Activated naive CD4-positive, alpha-beta T cell treated with anti-CD3 and anti-CD28 coated beads, Interleukin-2, amount 50 U/mL, for 24 hours (primary cell): ENCODE data around the gene PPP1R9A.

Source experiments
- H3K27ac Mint-ChIP-seq: one replicate; pipeline ENCODE4 v1.8.0; 2021; ENCODE audit warnings: mild to moderate bottlenecking, mixed read lengths
- H3K27me3 Mint-ChIP-seq: one replicate; pipeline ENCODE4 v1.8.0; 2021; ENCODE audit warnings: mixed read lengths
- H3K36me3 Mint-ChIP-seq: one replicate; pipeline ENCODE4 v1.8.0; 2021; ENCODE audit warnings: mixed read lengths
- H3K4me1 Mint-ChIP-seq: one replicate; pipeline ENCODE4 v1.8.0; 2021; ENCODE audit warnings: mixed read lengths
- H3K4me3 Mint-ChIP-seq: one replicate; pipeline ENCODE4 v1.8.0; 2021; ENCODE audit warnings: mild to moderate bottlenecking, mixed read lengths
- H3K9me3 Mint-ChIP-seq: one replicate; pipeline ENCODE4 v1.8.0; 2021; ENCODE audit warnings: mixed read lengths

Gene PPP1R9A

DNA sequence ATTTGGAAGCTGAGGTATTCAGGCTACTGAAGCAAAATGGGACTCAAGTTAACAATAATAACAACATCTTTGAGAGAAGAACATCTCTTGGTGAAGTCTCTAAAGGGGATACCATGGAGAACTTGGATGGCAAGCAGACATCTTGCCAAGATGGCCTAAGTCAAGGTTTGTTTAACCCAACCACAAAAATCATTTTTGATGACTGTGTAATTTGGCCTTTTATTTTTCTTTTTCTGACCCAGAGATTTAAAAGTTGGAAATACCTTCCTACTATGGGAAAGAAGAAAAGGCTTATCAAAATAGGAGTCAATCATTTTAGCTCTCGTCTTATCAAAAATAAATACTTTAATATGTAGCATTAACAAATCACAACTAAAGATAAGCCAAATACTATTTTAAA, 344.6 kb downstream of the PPP1R9A start:
- Mint-ChIP-seq H3K4me1 (no peaks in the 10 kb centered on the region), H3K4me3 (no peak overlapping the region), H3K27me3 (peaks cover 6% of the 10 kb centered on the region), H3K27ac (no peak overlapping the region), H3K9me3 (no peaks in the 10 kb centered on the region), H3K36me3 (no peaks in the 10 kb centered on the region)

DNA sequence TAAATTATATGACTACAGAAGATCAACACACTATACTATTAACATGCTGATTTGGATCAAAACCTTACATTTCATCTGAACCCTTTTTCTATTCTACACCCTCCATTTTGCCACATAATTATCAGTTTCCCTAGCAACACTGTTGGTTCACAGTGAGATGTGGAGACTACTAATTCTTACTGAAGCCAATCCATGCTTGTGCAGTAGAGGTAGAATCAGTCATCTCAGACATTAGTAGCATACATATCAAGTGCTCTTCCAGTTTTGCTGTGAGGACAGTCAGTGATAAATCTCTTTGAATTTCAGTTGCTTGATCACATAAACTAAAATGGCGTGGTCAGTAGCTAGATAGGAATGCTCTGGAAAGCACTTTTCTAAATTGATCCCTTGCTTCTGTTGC, 346.6 kb downstream of the PPP1R9A start:
- Mint-ChIP-seq H3K36me3 (no peaks in the 10 kb centered on the region), H3K27ac (no peak overlapping the region)

DNA sequence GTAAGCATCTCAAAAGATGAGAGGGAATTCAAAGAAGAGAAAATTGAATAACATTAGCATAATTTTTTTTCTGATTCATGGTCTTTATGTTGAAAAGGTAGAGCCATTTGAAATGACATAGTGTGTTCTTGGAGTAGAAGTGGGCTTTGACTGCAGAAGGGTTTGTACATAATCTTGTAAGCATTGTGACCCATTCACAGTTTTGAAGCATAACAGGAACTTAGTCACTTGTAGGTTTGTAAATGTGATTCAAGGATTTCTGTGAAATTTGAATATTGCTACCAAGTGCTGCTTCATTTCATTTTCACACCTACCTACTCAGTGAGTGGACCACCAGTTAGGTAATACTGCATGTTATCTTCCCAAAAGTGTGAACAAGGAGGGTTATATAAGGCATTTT, 348.3 kb downstream of the PPP1R9A start:
- no peaks in the 10 kb centered on the region for H3K9me3 Mint-ChIP-seq
- H3K4me1 Mint-ChIP-seq, result no peaks in the 10 kb centered on the region
- H3K36me3 Mint-ChIP-seq, result no peaks in the 10 kb centered on the region
- no peak overlapping the region for H3K4me3 Mint-ChIP-seq
- no peak overlapping the region for H3K27ac Mint-ChIP-seq
- peaks cover 6% of the 10 kb centered on the region for H3K27me3 Mint-ChIP-seq

More for the DNA sequence above, 346.6 kb downstream of the PPP1R9A start:
- H3K4me1 Mint-ChIP-seq, result no peaks in the 10 kb centered on the region
- no peaks in the 10 kb centered on the region for H3K9me3 Mint-ChIP-seq
- no peak overlapping the region for H3K4me3 Mint-ChIP-seq
- peaks cover 6% of the 10 kb centered on the region for H3K27me3 Mint-ChIP-seq

DNA sequence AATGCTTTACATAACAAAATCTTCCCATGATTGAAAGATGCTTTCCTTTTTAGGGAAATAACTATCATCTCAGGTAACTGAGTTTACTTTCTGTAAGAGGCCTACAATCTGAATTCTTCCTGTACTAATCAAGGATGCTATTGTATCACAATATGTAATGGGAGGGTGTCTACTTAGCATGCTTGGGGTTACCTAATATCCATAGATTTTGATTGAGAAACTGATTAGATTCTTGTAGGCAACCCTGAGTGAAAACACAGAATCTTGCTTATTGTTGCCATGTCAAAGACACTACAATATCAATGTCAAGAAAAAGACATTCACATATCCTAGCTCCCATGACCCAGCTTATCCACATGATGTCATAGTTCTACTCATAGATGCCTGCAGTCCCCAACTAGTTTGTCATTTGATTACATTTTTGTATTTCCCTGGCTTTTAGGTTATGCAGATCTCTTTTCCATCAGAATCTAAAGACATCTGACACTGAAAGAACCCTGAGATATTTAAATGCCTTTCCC, 354.6 kb downstream of the PPP1R9A start:
- H3K36me3 Mint-ChIP-seq, result no peaks in the 10 kb centered on the region
- H3K4me3 Mint-ChIP-seq, result no peak overlapping the region
- no peak overlapping the region for H3K27ac Mint-ChIP-seq

DNA sequence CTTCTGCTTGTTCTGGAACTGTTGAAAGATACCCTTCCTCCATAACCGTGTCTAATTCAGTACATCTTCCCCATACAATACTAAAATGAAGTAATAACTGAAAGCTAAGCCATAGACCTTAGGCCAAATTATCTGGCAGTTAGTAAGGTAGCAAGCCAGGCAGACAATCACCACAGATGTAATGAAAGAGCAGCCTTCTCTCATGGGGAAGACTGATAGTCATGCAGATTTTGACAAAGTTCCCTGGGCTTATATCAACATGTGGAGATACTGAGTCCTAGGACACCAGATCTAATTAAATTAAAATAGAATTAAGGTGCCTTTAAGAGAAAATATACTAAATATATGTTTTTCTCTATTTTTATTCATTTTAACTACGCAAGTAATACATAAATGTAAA, 355.5 kb downstream of the PPP1R9A start:
- Mint-ChIP-seq H3K36me3 (no peaks in the 10 kb centered on the region), H3K27ac (no peak overlapping the region), H3K27me3 (no peaks in the 10 kb centered on the region), H3K4me1 (no peaks in the 10 kb centered on the region), H3K9me3 (no peaks in the 10 kb centered on the region), H3K4me3 (no peak overlapping the region)

More for the DNA sequence above, 354.6 kb downstream of the PPP1R9A start:
- H3K4me1 Mint-ChIP-seq, result no peaks in the 10 kb centered on the region
- no peaks in the 10 kb centered on the region for H3K27me3 Mint-ChIP-seq
- no peaks in the 10 kb centered on the region for H3K9me3 Mint-ChIP-seq

DNA sequence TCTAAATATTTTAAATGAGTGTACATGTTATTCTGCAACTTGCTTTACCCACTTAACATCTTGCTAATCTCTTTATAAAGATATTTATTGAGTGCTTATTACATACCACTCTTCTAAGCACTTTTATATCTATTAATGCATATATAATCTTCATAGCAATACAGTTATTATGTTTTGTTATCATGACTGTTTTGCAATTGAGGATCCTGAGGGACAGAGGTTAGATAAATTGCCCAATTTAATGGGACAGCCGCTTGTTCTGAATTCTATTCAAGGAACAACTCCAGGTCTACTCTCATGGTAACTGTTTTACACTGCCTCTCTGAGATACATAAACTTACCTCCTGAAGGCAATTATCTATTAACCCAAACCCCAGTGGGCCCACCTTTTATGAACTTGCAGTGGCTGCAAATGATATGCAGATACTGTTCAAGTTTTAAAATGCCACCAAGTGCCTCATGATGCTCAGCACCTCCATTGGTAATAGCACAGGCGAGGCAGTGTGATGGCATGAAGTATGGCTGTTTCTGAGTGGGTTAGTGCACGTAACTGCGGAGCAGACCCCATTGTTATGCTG, 356.5 kb downstream of the PPP1R9A start:
- Mint-ChIP-seq H3K4me3 (no peak overlapping the region), H3K36me3 (no peaks in the 10 kb centered on the region), H3K4me1 (no peaks in the 10 kb centered on the region), H3K27ac (no peak overlapping the region), H3K9me3 (no peaks in the 10 kb centered on the region), H3K27me3 (no peaks in the 10 kb centered on the region)

GRCh38 chr7:95264363-95264891, 357.0 kb downstream of the PPP1R9A start:
- no peaks in the 10 kb centered on the region for H3K27me3 Mint-ChIP-seq
- no peaks in the 10 kb centered on the region for H3K9me3 Mint-ChIP-seq
- H3K4me3 Mint-ChIP-seq, result no peak overlapping the region
- no peak overlapping the region for H3K27ac Mint-ChIP-seq
- no peaks in the 10 kb centered on the region for H3K4me1 Mint-ChIP-seq
- H3K36me3 Mint-ChIP-seq, result no peaks in the 10 kb centered on the region

GRCh38 chr7:95265634-95266033, 358.2 kb downstream of the PPP1R9A start:
- no peak overlapping the region for H3K27ac Mint-ChIP-seq
- H3K36me3 Mint-ChIP-seq, result no peaks in the 10 kb centered on the region
- no peaks in the 10 kb centered on the region for H3K4me1 Mint-ChIP-seq
- peaks cover 3% of the 10 kb centered on the region for H3K27me3 Mint-ChIP-seq
- H3K9me3 Mint-ChIP-seq, result no peaks in the 10 kb centered on the region
- H3K4me3 Mint-ChIP-seq, result no peak overlapping the region

DNA sequence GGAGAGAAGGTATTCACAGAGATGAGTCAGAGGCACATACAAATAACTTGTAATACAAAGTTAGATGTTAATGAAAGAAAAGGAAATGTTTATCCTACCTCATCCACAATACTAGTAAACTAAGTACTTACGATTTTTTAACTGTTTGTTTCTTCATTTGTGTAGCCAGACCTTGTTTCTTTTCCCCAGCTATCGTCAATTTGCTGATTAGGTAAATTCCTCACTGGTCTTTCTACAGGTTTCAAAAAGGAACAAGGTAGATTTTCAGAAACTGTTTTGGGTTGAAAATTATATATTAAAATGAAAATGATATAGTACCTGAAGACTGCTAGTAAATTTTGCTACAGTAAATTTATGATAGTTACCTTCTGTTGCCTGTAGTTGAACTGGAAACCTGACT, 360.4 kb downstream of the PPP1R9A start:
- Mint-ChIP-seq H3K27ac (no peak overlapping the region), H3K36me3 (no peaks in the 10 kb centered on the region), H3K9me3 (no peaks in the 10 kb centered on the region), H3K27me3 (peaks cover 5% of the 10 kb centered on the region), H3K4me3 (no peak overlapping the region), H3K4me1 (no peaks in the 10 kb centered on the region)

GRCh38 chr7:95269640-95270039, 362.2 kb downstream of the PPP1R9A start:
- peaks cover 5% of the 10 kb centered on the region for H3K27me3 Mint-ChIP-seq
- H3K4me1 Mint-ChIP-seq, result no peaks in the 10 kb centered on the region
- H3K27ac Mint-ChIP-seq, result no peak overlapping the region
- no peaks in the 10 kb centered on the region for H3K36me3 Mint-ChIP-seq
- no peak overlapping the region for H3K4me3 Mint-ChIP-seq
- no peaks in the 10 kb centered on the region for H3K9me3 Mint-ChIP-seq

DNA sequence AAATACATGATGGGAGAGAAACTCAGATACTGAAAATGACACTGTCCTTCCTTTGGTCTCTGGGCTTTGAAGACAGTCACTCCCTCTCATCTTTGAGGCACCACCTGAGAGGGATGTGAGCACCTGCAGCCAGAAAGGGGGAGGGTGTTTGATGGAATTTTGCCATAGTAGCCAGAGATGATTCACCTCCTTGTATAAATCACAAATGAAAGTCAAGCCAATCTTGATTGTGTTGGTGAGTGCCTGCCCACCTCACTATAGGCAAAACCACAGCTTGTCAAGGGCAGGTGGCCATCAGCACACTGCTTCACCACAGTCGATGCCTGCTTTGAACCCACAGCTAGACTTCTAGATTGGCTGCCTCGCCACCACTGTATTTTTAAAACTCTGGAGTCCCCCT, 368.7 kb downstream of the PPP1R9A start:
- H3K27ac Mint-ChIP-seq, result no peak overlapping the region
- no peak overlapping the region for H3K4me3 Mint-ChIP-seq
- H3K9me3 Mint-ChIP-seq, result no peaks in the 10 kb centered on the region
- no peaks in the 10 kb centered on the region for H3K36me3 Mint-ChIP-seq
- no peaks in the 10 kb centered on the region for H3K4me1 Mint-ChIP-seq
- peaks cover 2% of the 10 kb centered on the region for H3K27me3 Mint-ChIP-seq

DNA sequence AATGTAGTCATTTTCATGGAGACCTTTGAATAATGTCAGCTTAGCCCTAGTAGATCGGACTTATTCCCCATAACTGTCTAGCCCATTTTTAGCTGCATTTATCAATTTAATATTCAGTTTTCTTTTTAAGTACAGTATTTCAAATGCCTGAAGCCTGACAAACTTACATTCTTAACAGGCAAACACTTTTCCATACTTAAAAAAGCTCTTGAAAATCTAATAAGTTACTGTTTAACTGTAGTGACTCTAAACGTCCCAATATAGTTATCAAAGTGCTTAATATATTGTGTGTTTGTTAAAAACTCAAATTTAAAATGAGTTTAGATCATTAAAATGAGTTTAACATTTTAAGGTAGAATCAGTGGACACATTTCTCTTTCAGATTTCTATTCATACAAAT, 372.0 kb downstream of the PPP1R9A start:
- Mint-ChIP-seq H3K36me3 (no peaks in the 10 kb centered on the region), H3K27me3 (no peaks in the 10 kb centered on the region), H3K9me3 (no peaks in the 10 kb centered on the region), H3K4me1 (no peaks in the 10 kb centered on the region), H3K27ac (no peak overlapping the region), H3K4me3 (no peak overlapping the region)

- no peaks in the 10 kb centered on the region for H3K36me3 Mint-ChIP-seq
- H3K27me3 Mint-ChIP-seq, result peaks cover 2% of the 10 kb centered on the region
- H3K9me3 Mint-ChIP-seq, result no peaks in the 10 kb centered on the region
- H3K27ac Mint-ChIP-seq, result no peak overlapping the region
- no peaks in the 10 kb centered on the region for H3K4me1 Mint-ChIP-seq
- no peak overlapping the region for H3K4me3 Mint-ChIP-seq
Measured at GRCh38 chr7:95286096-95286495, 378.7 kb downstream of the PPP1R9A start.

- Mint-ChIP-seq H3K4me1 (no peaks in the 10 kb centered on the region), H3K4me3 (no peak overlapping the region), H3K9me3 (no peaks in the 10 kb centered on the region), H3K27ac (no peak overlapping the region), H3K27me3 (peaks cover 2% of the 10 kb centered on the region), H3K36me3 (no peaks in the 10 kb centered on the region)
Measured at GRCh38 chr7:95290166-95290830, 382.9 kb downstream of the PPP1R9A start.

GRCh38 chr7:95295397-95295796, 388.0 kb downstream of the PPP1R9A start:
- Mint-ChIP-seq H3K4me3 (no peak overlapping the region), H3K4me1 (no peaks in the 10 kb centered on the region), H3K27ac (no peak overlapping the region), H3K27me3 (peaks cover 3% of the 10 kb centered on the region), H3K36me3 (no peaks in the 10 kb centered on the region), H3K9me3 (no peaks in the 10 kb centered on the region)

- H3K27ac Mint-ChIP-seq, result no peak overlapping the region
Measured at GRCh38 chr7:95296456-95296855, 389.1 kb downstream of the PPP1R9A start.

More at GRCh38 chr7:95296456-95296855, 389.1 kb downstream of the PPP1R9A start:
- Mint-ChIP-seq H3K9me3 (no peaks in the 10 kb centered on the region), H3K4me3 (no peak overlapping the region), H3K36me3 (no peaks in the 10 kb centered on the region), H3K27me3 (peaks cover 3% of the 10 kb centered on the region), H3K4me1 (no peaks in the 10 kb centered on the region)
